Fibroblast of pulmonary artery (primary cell): ENCODE data around the gene POU2AF1.

Experiments used
- DNase-seq: peaks from one replicate; pipeline ENCODE4 v3.0.0-alpha.2; 2010; ENCODE audit warnings: low read depth
- H3K4me3 ChIP-seq: replicated peaks from 2 replicates; pipeline ENCODE4 v1.5.1; 2011; ENCODE audit warnings: low read depth, mild to moderate bottlenecking, control low read depth, low read length, moderate library complexity
- CTCF ChIP-seq: IDR thresholded peaks from 2 replicates; pipeline ENCODE4 v1.5.1; 2011; ENCODE audit warnings: mild to moderate bottlenecking, control low read depth, low read length, inconsistent platforms; ENCODE audit errors: missing control alignments

POU2AF1 gene

GRCh38 chr11:111362887-111363411 lies 16.1 kb downstream of the POU2AF1 start:
- TF ChIP-seq CTCF = no peak
- DNase-seq = no peak
- no peak overlapping the region for H3K4me3 ChIP-seq

- no peak for DNase-seq
- no peak overlapping the region for H3K4me3 ChIP-seq
- TF ChIP-seq CTCF = no peak
Measured at GRCh38 chr11:111361874-111362273, 17.2 kb downstream of the POU2AF1 start.

GRCh38 chr11:111361052-111361801 lies 17.8 kb downstream of the POU2AF1 start:
- DNase-seq = no peak
- TF ChIP-seq CTCF = no peak
- no peak overlapping the region for H3K4me3 ChIP-seq

- TF ChIP-seq CTCF = no peak
- no peak overlapping the region for H3K4me3 ChIP-seq
- no peak for DNase-seq
Measured at GRCh38 chr11:111360150-111361043, 18.7 kb downstream of the POU2AF1 start.

- no peak for TF ChIP-seq CTCF
- no peak overlapping the region for H3K4me3 ChIP-seq
- DNase-seq = no peak
Measured at GRCh38 chr11:111359223-111360149, 19.6 kb downstream of the POU2AF1 start.
